ENCODE data around the gene SPOCK1. TPM values are rescaled to one million over a fixed set of nuclear protein-coding genes. Genes with fewer than 3 reads are reported as not detected.

The SPOCK1 gene
- total RNA-seq, 4 donors from 2014 or later = 22.7 to 117 (median 41.8) TPM

DNA sequence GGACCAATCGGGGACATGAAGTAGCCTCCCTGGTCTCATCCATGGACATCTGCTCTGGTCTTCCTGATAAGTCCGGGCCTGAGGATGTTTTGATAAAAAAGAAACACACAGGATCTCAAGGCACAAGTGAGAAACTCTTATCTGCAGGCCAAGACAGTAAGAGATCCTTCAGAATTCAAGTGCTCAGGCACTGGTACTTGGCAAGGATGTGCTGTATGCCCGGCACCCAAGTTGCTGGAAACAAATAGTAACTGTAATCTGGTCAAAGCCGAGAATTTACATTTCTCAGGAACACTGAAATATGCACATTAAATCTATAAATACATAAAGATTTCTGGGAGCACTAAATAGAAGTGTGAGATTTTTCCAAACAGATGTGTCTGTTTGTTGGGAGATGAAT lies 165.7 kb downstream of the SPOCK1 start:
- no peak for TF ChIP-seq CTCF (IDR thresholded peaks at IDR 0.05)
- DNase-seq (ENCODE audit: low spot score) (no peak), ATAC-seq (ENCODE audit: low FRiP score) (no peak)

GRCh38 chr5:137332296-137332695 lies 166.8 kb downstream of the SPOCK1 start:
- ATAC-seq (ENCODE audit: low FRiP score) (no peak), DNase-seq (ENCODE audit: low spot score) (no peak)
- TF ChIP-seq CTCF (IDR thresholded peaks at IDR 0.05) = no peak

GRCh38 chr5:137329586-137330296 lies 169.4 kb downstream of the SPOCK1 start:
- DNase-seq (ENCODE audit: low spot score) (no peak), ATAC-seq (ENCODE audit: low FRiP score) (no peak)
- TF ChIP-seq CTCF (IDR thresholded peaks at IDR 0.05) = no peak

- DNase-seq (ENCODE audit: low spot score) (no peak), ATAC-seq (ENCODE audit: low FRiP score) (no peak)
- no peak for TF ChIP-seq CTCF (IDR thresholded peaks at IDR 0.05)
These were observed 170.1 kb downstream of the SPOCK1 start for GRCh38 chr5:137328991-137329390.

DNA sequence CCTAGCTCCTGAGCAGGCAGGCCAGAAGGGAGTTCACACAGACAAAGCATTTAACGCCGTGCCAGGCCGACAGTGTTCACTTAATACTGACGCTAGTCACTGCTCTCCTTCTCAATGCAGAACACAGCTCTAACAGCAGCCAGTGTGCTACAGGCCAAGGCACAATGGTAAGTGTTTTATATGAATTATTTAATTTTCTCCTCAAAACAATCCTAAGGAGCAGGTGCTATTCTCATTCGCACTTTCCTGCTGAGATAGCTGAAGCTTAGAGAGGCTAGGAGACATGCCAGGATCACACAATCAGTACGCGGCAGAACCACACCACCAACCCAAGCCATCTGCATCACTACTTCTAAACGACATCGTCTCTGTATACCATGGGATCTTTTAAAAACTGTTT lies 170.7 kb downstream of the SPOCK1 start:
- ATAC-seq (ENCODE audit: low FRiP score) = no peak
- DNase-seq (ENCODE audit: low spot score) = no peak
- no peak for TF ChIP-seq CTCF (IDR thresholded peaks at IDR 0.05)

DNA sequence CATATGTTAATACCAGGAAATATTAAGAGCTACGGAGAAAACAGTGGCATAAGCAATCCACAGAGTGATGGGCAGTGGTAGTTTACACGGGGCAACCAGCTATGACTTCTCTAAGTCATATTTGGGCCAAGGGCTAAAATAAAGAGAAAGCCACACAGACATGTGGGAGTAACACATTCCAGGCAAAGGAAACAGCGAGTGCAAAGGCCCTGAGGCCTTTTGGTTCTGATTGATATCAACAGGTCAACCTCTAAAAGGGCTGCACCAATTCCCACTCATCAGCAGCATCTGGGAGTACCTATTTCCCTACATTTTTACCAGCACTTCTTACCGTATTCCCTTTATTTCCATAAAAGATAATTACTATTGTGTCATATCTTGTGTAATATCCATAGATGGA lies 173.4 kb downstream of the SPOCK1 start:
- DNase-seq (ENCODE audit: low spot score) (no peak), ATAC-seq (ENCODE audit: low FRiP score) (no peak)
- no peak for TF ChIP-seq CTCF (IDR thresholded peaks at IDR 0.05)

Measured in omental fat pad (tissue), 4 donors.